GM12891 (cell line): ENCODE data around the gene SOD3.

Experiments used
- POLR2A ChIP-seq: IDR thresholded peaks from 2 replicates; pipeline ENCODE4 v1.6.1; 2011; ENCODE audit warnings: low read depth, low read length, control low read depth
- POLR2AphosphoS5 ChIP-seq: IDR thresholded peaks from 2 replicates; pipeline ENCODE4 v1.6.1; 2011; ENCODE audit warnings: low read depth, low read length, control low read depth
- SPI1 ChIP-seq: IDR thresholded peaks from 2 replicates; pipeline ENCODE4 v1.6.1; 2011; ENCODE audit warnings: low read depth, low read length, control low read depth
- TAF1 ChIP-seq: IDR thresholded peaks from 2 replicates; pipeline ENCODE4 v1.6.1; 2011; ENCODE audit warnings: low read depth, low read length, control low read depth

- TF ChIP-seq POLR2AphosphoS5 (no peak), POLR2A (no peak), SPI1 (no peak), TAF1 (no peak)
Measured at GRCh38 chr4:24837336-24837735, 42.0 kb downstream of the SOD3 start.
